ENCODE measurements around the gene SLC4A1AP.
A peak's percentile ranks its signal among the peaks of the same experiment; 100 is the strongest.

Gene SLC4A1AP

GRCh38 chr2:27717070-27717795 is 53.5 kb downstream of the SLC4A1AP start:
- no peaks in the 10 kb centered on the region for H4K20me1 ChIP-seq
- peaks cover 44 to 75% (median 62%) of the 10 kb centered on the region in 10 experiments for H3K4me1 ChIP-seq
- peaks cover 0 to 15% (median 12%) of the 10 kb centered on the region in 11 experiments; a peak in 15 of 22 replicates for H3K27me3 ChIP-seq
- no peaks in the 10 kb centered on the region for H3K36me3 ChIP-seq
- peak overlapping the region; percentile 60 to 97 (median 87) for H3K4me2 ChIP-seq
- H3K4me3 ChIP-seq = no peak overlapping the region
- no peak overlapping the region for H3K27ac ChIP-seq
- peak overlapping the region in 1 of 11 experiments; percentile 65; a peak in 1 of 22 replicates for H3K9ac ChIP-seq
- no peaks in the 10 kb centered on the region for H3K9me3 ChIP-seq (replicated peaks in 1 of 11)
- no peak for TF ChIP-seq Cebpa-rat (IDR thresholded peaks at IDR 0.05)

GRCh38 chr2:27720004-27720551 is 56.4 kb downstream of the SLC4A1AP start:
- no peak overlapping the region for H3K9ac ChIP-seq
- no peak overlapping the region for H3K27ac ChIP-seq
- H3K4me3 ChIP-seq = no peak overlapping the region
- no peak for TF ChIP-seq Cebpa-rat (IDR thresholded peaks at IDR 0.05)
- H3K4me2 ChIP-seq = peak overlapping the region in 10 of 11 experiments; percentile 24 to 73 (median 64); a peak in 19 of 22 replicates
- no peaks in the 10 kb centered on the region for H4K20me1 ChIP-seq
- peaks cover 37 to 73% (median 57%) of the 10 kb centered on the region in 10 experiments for H3K4me1 ChIP-seq
- peaks cover 0 to 15% (median 12%) of the 10 kb centered on the region in 11 experiments; a peak in 15 of 22 replicates for H3K27me3 ChIP-seq
- no peaks in the 10 kb centered on the region for H3K9me3 ChIP-seq (replicated peaks in 1 of 11)
- H3K36me3 ChIP-seq = no peaks in the 10 kb centered on the region

- H3K27me3 ChIP-seq = peaks cover 0 to 12% (median 9%) of the 10 kb centered on the region in 11 experiments; a peak in 14 of 22 replicates
- TF ChIP-seq Cebpa-rat (IDR thresholded peaks at IDR 0.05) = no peak
- H4K20me1 ChIP-seq = no peaks in the 10 kb centered on the region
- H3K4me1 ChIP-seq = peaks cover 28 to 66% (median 49%) of the 10 kb centered on the region in 10 experiments
- no peak overlapping the region for H3K4me3 ChIP-seq
- H3K9me3 ChIP-seq (replicated peaks in 1 of 11) = no peaks in the 10 kb centered on the region
- no peaks in the 10 kb centered on the region for H3K36me3 ChIP-seq
- peak overlapping the region in 3 of 11 experiments; percentile 0 to 25 (median 13); a peak in 2 of 22 replicates for H3K27ac ChIP-seq
- H3K9ac ChIP-seq = peak overlapping the region in 1 of 11 experiments; percentile 6; a peak in 1 of 22 replicates
- H3K4me2 ChIP-seq = peak overlapping the region; percentile 41 to 80 (median 69)
These were observed 57.6 kb downstream of the SLC4A1AP start for GRCh38 chr2:27721335-27721734.

- H3K4me2 ChIP-seq = peak overlapping the region in 10 of 11 experiments; percentile 51 to 80 (median 69); a peak in 19 of 22 replicates
- H3K27ac ChIP-seq = peak overlapping the region in 4 of 11 experiments; percentile 0 to 25 (median 18); a peak in 6 of 22 replicates
- H3K9me3 ChIP-seq (replicated peaks in 1 of 11) = no peaks in the 10 kb centered on the region
- H3K27me3 ChIP-seq = peaks cover 0 to 6% (median 3%) of the 10 kb centered on the region in 11 experiments; a peak in 10 of 22 replicates
- no peak overlapping the region for H3K4me3 ChIP-seq
- H3K36me3 ChIP-seq = no peaks in the 10 kb centered on the region
- no peak for TF ChIP-seq Cebpa-rat (IDR thresholded peaks at IDR 0.05)
- H4K20me1 ChIP-seq = no peaks in the 10 kb centered on the region
- H3K9ac ChIP-seq = 0 out of 22 replicates have a peak overlapping the region, but pooled peaks of 1 of the 11 experiments have one; percentile 37
- peaks cover 22 to 63% (median 44%) of the 10 kb centered on the region in 10 experiments for H3K4me1 ChIP-seq
These were observed 58.3 kb downstream of the SLC4A1AP start for GRCh38 chr2:27721884-27722485.

- Histone ChIP-seq H3K9me3 (replicated peaks in 1 of 11) (no peaks in the 10 kb centered on the region), H3K27ac (peak overlapping the region in 3 of 11 experiments; percentile 11 to 16 (median 12); a peak in 2 of 22 replicates), H3K27me3 (no peaks in the 10 kb centered on the region), H3K4me3 (no peak overlapping the region), H3K9ac (0 out of 22 replicates have a peak overlapping the region, but pooled peaks of 1 of the 11 experiments have one; percentile 23), H3K36me3 (no peaks in the 10 kb centered on the region), H4K20me1 (no peaks in the 10 kb centered on the region), H3K4me2 (peak overlapping the region in 6 of 11 experiments; percentile 23 to 67 (median 38); a peak in 10 of 22 replicates), H3K4me1 (peaks cover 24 to 68% (median 54%) of the 10 kb centered on the region in 10 experiments)
- TF ChIP-seq Cebpa-rat (IDR thresholded peaks at IDR 0.05) = no peak
These were observed 59.9 kb downstream of the SLC4A1AP start for GRCh38 chr2:27723372-27724144.

GRCh38 chr2:27724191-27724590 is 60.5 kb downstream of the SLC4A1AP start:
- H3K4me1 ChIP-seq = peaks cover 31 to 74% (median 61%) of the 10 kb centered on the region in 10 experiments
- no peaks in the 10 kb centered on the region for H4K20me1 ChIP-seq
- H3K4me3 ChIP-seq = no peak overlapping the region
- H3K4me2 ChIP-seq = peak overlapping the region in 6 of 11 experiments; percentile 20 to 49 (median 34); a peak in 8 of 22 replicates
- H3K9ac ChIP-seq = 0 out of 22 replicates have a peak overlapping the region, but pooled peaks of 1 of the 11 experiments have one; percentile 8
- H3K27ac ChIP-seq = peak overlapping the region in 2 of 11 experiments; percentile 11 to 16; a peak in 2 of 22 replicates
- TF ChIP-seq Cebpa-rat (IDR thresholded peaks at IDR 0.05) = no peak
- H3K36me3 ChIP-seq = no peaks in the 10 kb centered on the region
- H3K9me3 ChIP-seq (replicated peaks in 1 of 11) = no peaks in the 10 kb centered on the region
- H3K27me3 ChIP-seq = no peaks in the 10 kb centered on the region

- Histone ChIP-seq H3K36me3 (no peaks in the 10 kb centered on the region), H4K20me1 (no peaks in the 10 kb centered on the region), H3K4me3 (no peak overlapping the region), H3K27ac (no peak overlapping the region), H3K9ac (peak overlapping the region in 2 of 11 experiments; percentile 8 to 41; a peak in 1 of 22 replicates), H3K27me3 (no peaks in the 10 kb centered on the region), H3K4me2 (no peak overlapping the region), H3K9me3 (replicated peaks in 1 of 11) (no peaks in the 10 kb centered on the region), H3K4me1 (peaks cover 40 to 75% (median 63%) of the 10 kb centered on the region in 10 experiments)
- TF ChIP-seq Cebpa-rat (IDR thresholded peaks at IDR 0.05) = no peak
These were observed 61.4 kb downstream of the SLC4A1AP start for GRCh38 chr2:27724905-27725701.
